Esophagus squamous epithelium (tissue), 5 donors: Measurements from ENCODE around the gene MYO9A. TPM values are rescaled to one million over a fixed set of nuclear protein-coding genes. Genes with fewer than 3 reads are reported as not detected.

Experiments
- DNase-seq: peaks from one replicate; lab custom pipeline; 2025; lab: John Stamatoyannopoulos, UW
- H3K27ac ChIP-seq, 4 donors: fragments of 200-600 bp; sonication (generic); one replicate each; pipeline ENCODE4 v1.5.1; 2016 to 2019; ENCODE audit warnings: mild to moderate bottlenecking in 1 of 4
- H3K27me3 ChIP-seq, 4 donors: fragments of 200-600 bp; sonication (generic); 1 replicate in 3 of 4; 2 replicates in 1 of 4; pipeline versions ENCODE4 v1.5.1 to v1.6.0; 2017 to 2021; ENCODE audit warnings: antibody characterized with exemption in 1 of 4
- H3K36me3 ChIP-seq, 3 donors: fragments of 200-600 bp; sonication (generic); one replicate each; pipeline ENCODE4 v1.5.1; 2016 to 2019
- H3K4me1 ChIP-seq, 3 donors: fragments of 200-600 bp; sonication (generic); one replicate each; pipeline ENCODE4 v1.5.1; 2017 to 2019
- H3K4me3 ChIP-seq, 4 donors: fragments of 200-600 bp; sonication (generic); 1 replicate in 3 of 4; 2 replicates in 1 of 4; pipeline ENCODE4 v1.5.1; 2016 to 2019; ENCODE audit warnings: mild to moderate bottlenecking in 2 of 4, moderate library complexity in 1 of 4
- H3K9me3 ChIP-seq, 3 donors: fragments of 200-600 bp; sonication (generic); one replicate each; pipeline ENCODE4 v1.5.1; 2016 to 2019
- POLR2A ChIP-seq, 4 donors: fragments of 450-650 bp; IDR thresholded peaks; one replicate each; pipeline ENCODE4 v1.6.1; 2017; ENCODE audit warnings: antibody characterized with exemption in 4 of 4, mild to moderate bottlenecking in 4 of 4, moderate library complexity in 3 of 4
- WGBS, 2 donors: methylation state at CpG; one replicate each; pipeline ENCODE4 v1.1.5; 2018; 5-methylcytosine and 5-hydroxymethylcytosine counted together
- intact Hi-C: fragments of 100-400 bp; cut with DNase I; formaldehyde crosslinking; loops from one replicate; pipeline ENCODE4 v1.15.0; 2022
- total RNA-seq, 4 donors: library from RNA; depleted of rRNA; stranded (reverse); fragments of >200 nt; gene quantifications; one replicate each; pipeline ENCODE4 v1.1.0, GENCODE V29; 2016
- TF ChIP-seq, protein P1 (sequence below), 6 experiments: fragments of 450-650 bp in 4 of 6; fragments of 200-600 bp in 2 of 6; sonication (generic) in 2 of 6; IDR thresholded peaks; one replicate each; pipeline ENCODE4 v1.5.1; 2016 to 2019; ENCODE audit warnings: antibody characterized with exemption in 6 of 6, mild to moderate bottlenecking in 4 of 6, moderate library complexity in 4 of 6
- donor health status: DM: yes; HTN: yes; CAD: no.

The MYO9A gene
- total RNA-seq, 4 donors from 2014 or later = 18.2 to 62.0 (median 35.0) TPM

- 80 to 94% methylated on average over 2 of the region's 2 CpGs for WGBS, 2 donors
Observed at GRCh38 chr15:72013703-72014102, 104.2 kb downstream of the MYO9A start.

DNA sequence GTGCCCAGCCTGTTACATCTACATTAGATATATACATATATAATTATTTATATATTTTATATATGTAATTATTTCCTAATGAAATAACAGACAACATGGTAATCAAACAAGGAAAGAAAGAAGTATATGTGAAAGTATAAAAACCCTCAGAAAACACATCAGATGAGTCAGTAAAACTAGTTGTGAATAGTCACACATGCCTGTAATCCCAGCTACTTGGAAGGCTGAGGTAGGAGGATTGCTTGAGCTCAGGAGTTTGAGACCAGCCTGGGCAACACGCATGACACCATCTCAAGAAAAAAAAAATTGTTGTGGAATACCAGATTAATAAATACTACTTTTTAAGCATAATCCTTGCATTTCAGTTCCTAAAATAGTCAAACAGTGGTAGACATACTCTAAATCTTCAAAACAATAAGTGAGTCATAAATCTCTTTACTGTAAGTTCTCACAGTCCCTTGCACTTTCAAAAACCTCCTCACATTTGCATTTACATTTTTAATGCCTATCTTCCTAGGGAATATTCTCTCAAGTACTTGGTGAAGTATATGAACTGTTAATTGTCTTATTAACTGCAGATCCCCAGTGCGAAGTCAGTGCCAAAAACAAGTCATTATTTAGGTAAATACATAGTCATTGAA lies 106.5 kb downstream of the MYO9A start:
- Histone ChIP-seq H3K4me1 (no peaks in the 10 kb centered on the region), H3K36me3 (peaks cover 0 to 40% (median 0%) of the 10 kb centered on the region in 3 donors), H3K4me3 (no peak overlapping the region), H3K9me3 (no peaks in the 10 kb centered on the region), H3K27me3 (no peaks in the 10 kb centered on the region), H3K27ac (no peak overlapping the region)
- 87 to 89% methylated on average over 2 of the region's 2 CpGs for WGBS, 2 donors
- no peak for DNase-seq
- TF ChIP-seq POLR2A (IDR thresholded peaks at IDR 0.05) = no peak
- TF ChIP-seq, protein P1, sequence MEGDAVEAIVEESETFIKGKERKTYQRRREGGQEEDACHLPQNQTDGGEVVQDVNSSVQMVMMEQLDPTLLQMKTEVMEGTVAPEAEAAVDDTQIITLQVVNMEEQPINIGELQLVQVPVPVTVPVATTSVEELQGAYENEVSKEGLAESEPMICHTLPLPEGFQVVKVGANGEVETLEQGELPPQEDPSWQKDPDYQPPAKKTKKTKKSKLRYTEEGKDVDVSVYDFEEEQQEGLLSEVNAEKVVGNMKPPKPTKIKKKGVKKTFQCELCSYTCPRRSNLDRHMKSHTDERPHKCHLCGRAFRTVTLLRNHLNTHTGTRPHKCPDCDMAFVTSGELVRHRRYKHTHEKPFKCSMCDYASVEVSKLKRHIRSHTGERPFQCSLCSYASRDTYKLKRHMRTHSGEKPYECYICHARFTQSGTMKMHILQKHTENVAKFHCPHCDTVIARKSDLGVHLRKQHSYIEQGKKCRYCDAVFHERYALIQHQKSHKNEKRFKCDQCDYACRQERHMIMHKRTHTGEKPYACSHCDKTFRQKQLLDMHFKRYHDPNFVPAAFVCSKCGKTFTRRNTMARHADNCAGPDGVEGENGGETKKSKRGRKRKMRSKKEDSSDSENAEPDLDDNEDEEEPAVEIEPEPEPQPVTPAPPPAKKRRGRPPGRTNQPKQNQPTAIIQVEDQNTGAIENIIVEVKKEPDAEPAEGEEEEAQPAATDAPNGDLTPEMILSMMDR (IDR thresholded peaks at IDR 0.05) = no peak
- intact Hi-C loops = no loop called here

More at GRCh38 chr15:72013703-72014102, 104.2 kb downstream of the MYO9A start:
- Histone ChIP-seq H3K4me3 (no peak overlapping the region), H3K9me3 (no peaks in the 10 kb centered on the region), H3K4me1 (no peaks in the 10 kb centered on the region), H3K27me3 (no peaks in the 10 kb centered on the region), H3K36me3 (peaks cover 0 to 39% (median 0%) of the 10 kb centered on the region in 3 donors), H3K27ac (no peak overlapping the region)
- intact Hi-C loops = no loop called here
- no peak for TF ChIP-seq POLR2A (IDR thresholded peaks at IDR 0.05)
- TF ChIP-seq, protein P1 (IDR thresholded peaks at IDR 0.05) = no peak
- DNase-seq = no peak

- Histone ChIP-seq H3K4me1 (no peaks in the 10 kb centered on the region), H3K27ac (no peak overlapping the region), H3K4me3 (no peak overlapping the region), H3K9me3 (no peaks in the 10 kb centered on the region), H3K36me3 (peaks cover 0 to 54% (median 0%) of the 10 kb centered on the region in 3 donors), H3K27me3 (no peaks in the 10 kb centered on the region)
- no peak for TF ChIP-seq POLR2A (IDR thresholded peaks at IDR 0.05)
- TF ChIP-seq, protein P1 (IDR thresholded peaks at IDR 0.05) = no peak
- DNase-seq = no peak
- intact Hi-C loops = no loop called here
- 87 to 92% methylated on average over 2 of the region's 2 CpGs for WGBS, 2 donors
Observed at GRCh38 chr15:72009222-72009621, 108.7 kb downstream of the MYO9A start.

DNA sequence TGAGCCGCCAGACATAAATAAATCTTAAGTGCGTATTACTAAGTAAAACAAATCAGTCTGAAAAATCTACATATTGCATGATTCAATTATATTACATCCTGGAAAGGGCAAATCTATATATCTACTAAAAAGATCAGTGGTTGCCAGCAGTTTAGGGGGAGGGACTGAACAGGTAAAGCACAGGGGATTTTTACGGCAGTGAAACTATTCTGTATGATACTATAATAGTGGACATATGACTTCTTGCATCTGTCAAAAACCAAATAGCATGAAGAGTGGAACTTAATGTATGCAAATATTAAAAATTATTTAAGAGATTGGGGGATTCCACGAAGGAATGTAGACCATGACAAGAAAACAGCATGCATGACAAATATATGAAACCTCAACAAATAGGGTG lies 111.6 kb downstream of the MYO9A start:
- H3K27me3 ChIP-seq = no peaks in the 10 kb centered on the region
- WGBS, 2 donors = 90% methylated on average over 3 to 4 of the region's 4 CpGs
- no peak overlapping the region for H3K4me3 ChIP-seq
- DNase-seq = no peak
- no peaks in the 10 kb centered on the region for H3K9me3 ChIP-seq
- intact Hi-C loops = no loop called here
- H3K27ac ChIP-seq = no peak overlapping the region
- TF ChIP-seq, protein P1 (IDR thresholded peaks at IDR 0.05) = no peak
- TF ChIP-seq POLR2A (IDR thresholded peaks at IDR 0.05) = no peak
- H3K4me1 ChIP-seq = no peaks in the 10 kb centered on the region
- H3K36me3 ChIP-seq = peaks cover 0 to 70% (median 0%) of the 10 kb centered on the region in 3 donors

DNA sequence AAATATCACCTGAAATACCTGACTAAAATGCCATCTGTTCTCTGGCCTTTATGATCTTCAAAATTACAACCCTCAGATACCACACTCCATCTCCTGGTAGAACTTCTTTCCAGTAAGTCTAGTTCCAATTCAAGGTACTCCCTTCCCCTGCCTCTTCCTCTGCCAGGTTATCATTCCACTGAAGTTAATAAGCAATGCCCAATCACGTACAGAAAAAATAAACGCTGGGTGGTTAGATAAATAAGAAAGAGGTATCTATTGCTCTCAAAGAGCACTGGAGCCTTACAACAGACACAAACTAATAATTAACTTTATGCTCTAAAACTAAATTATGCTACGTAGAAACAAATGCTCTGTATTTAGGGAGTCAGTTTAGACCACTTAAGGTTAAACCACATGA lies 112.5 kb downstream of the MYO9A start:
- Histone ChIP-seq H3K27ac (no peak overlapping the region), H3K9me3 (no peaks in the 10 kb centered on the region), H3K4me3 (no peak overlapping the region), H3K27me3 (no peaks in the 10 kb centered on the region), H3K4me1 (no peaks in the 10 kb centered on the region), H3K36me3 (peaks cover 0 to 78% (median 0%) of the 10 kb centered on the region in 3 donors)
- DNase-seq = no peak
- WGBS, 2 donors = 76 to 89% methylated on average over 3 of the region's 3 CpGs
- TF ChIP-seq, protein P1 (IDR thresholded peaks at IDR 0.05) = no peak
- no peak for TF ChIP-seq POLR2A (IDR thresholded peaks at IDR 0.05)
- intact Hi-C loops = no loop called here
